OCI-LY3 (cell line): ENCODE measurements around the gene RMND5B.

Experiments used
- H2AFZ ChIP-seq: fragments of 200-600, 300-600 bp; shearing (Covaris generic); 2 replicates; pipeline ENCODE4 v1.6.0; 2014; ENCODE audit warnings: antibody characterized with exemption, low read depth, low read length
- H3K27ac ChIP-seq: fragments of 200-600, 300-600 bp; sonication (generic); 2 replicates; pipeline ENCODE4 v1.5.1; 2014; ENCODE audit warnings: mild to moderate bottlenecking, low read length, moderate library complexity, mixed read lengths
- H3K27me3 ChIP-seq: fragments of 200-600, 300-600 bp; sonication (generic); 2 replicates; pipeline ENCODE4 v1.6.1; 2014; ENCODE audit warnings: low read depth, low read length, mixed read lengths
- H3K36me3 ChIP-seq: fragments of 200-600, 300-600 bp; sonication (generic); replicated peaks from 2 replicates; pipeline ENCODE3; 2014; ENCODE audit warnings: low read depth, low read length, mixed read lengths
- H3K4me1 ChIP-seq: fragments of 300-600, 200-600 bp; sonication (generic); 2 replicates; pipeline ENCODE4 v1.6.1; 2014; ENCODE audit warnings: low read length, mixed read lengths
- H3K4me2 ChIP-seq: fragments of 200-600, 300-600 bp; sonication (generic); 2 replicates; pipeline ENCODE4 v1.6.1; 2014; ENCODE audit warnings: low read length, mixed read lengths
- H3K4me3 ChIP-seq: fragments of 300-600, 200-600 bp; sonication (generic); 2 replicates; pipeline ENCODE4 v1.5.1; 2014; ENCODE audit warnings: antibody characterized with exemption, mild to moderate bottlenecking, low read length, moderate library complexity
- H3K79me2 ChIP-seq: fragments of 300-600, 200-600 bp; shearing (Covaris generic); 2 replicates; pipeline ENCODE4 v1.6.1; 2014; ENCODE audit warnings: mild to moderate bottlenecking, low read length, mixed read lengths
- H3K9ac ChIP-seq: fragments of 300-600, 200-600 bp; shearing (Covaris generic); 2 replicates; pipeline ENCODE4 v1.6.0; 2014; ENCODE audit warnings: mild to moderate bottlenecking, low read length, moderate library complexity
- H3K9me3 ChIP-seq: fragments of 200-600, 300-600 bp; shearing (Covaris generic); 2 replicates; pipeline ENCODE4 v1.6.1; 2014; ENCODE audit warnings: low read length, mixed read lengths; ENCODE audit not compliant: insufficient read depth
- H4K20me1 ChIP-seq: fragments of 200-600, 300-600 bp; sonication (generic); 2 replicates; pipeline ENCODE4 v1.6.1; 2016; ENCODE audit warnings: low read length, mixed read lengths; ENCODE audit not compliant: insufficient read depth
- EZH2phosphoT487 ChIP-seq: fragments of 200-600 bp; shearing (Covaris generic); IDR thresholded peaks from 2 replicates; pipeline ENCODE4 v1.6.1; 2018; ENCODE audit warnings: antibody characterized with exemption, mixed run types, low read depth
- TF ChIP-seq, protein P1 (sequence below): fragments of 200-600, 300-600 bp; sonication (generic); IDR thresholded peaks from 2 replicates; pipeline ENCODE4 v1.5.1; 2014; ENCODE audit warnings: antibody characterized with exemption, low read length, low read depth

RMND5B gene

DNA sequence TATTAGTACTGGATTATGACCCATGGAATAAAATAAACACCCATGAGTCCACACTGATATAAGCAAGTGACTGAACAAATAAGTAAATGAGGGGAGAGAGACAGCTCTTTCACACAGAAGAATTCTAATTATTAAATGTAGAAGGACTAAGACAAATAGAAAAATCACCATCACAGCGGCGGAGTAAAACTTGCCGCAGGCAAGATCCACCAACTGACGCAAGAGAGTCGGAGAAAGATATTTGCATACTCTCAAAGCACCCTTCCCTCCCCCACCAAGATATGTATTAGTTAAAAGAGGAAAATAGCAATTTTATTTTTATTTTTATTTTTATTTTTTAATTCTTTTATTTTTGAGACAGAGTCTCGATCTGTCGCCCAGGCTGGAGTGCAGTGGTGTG is 32.1 kb upstream of the RMND5B start:
- Histone ChIP-seq H2AFZ (no peak overlapping the region), H3K9ac (no peak overlapping the region)

DNA sequence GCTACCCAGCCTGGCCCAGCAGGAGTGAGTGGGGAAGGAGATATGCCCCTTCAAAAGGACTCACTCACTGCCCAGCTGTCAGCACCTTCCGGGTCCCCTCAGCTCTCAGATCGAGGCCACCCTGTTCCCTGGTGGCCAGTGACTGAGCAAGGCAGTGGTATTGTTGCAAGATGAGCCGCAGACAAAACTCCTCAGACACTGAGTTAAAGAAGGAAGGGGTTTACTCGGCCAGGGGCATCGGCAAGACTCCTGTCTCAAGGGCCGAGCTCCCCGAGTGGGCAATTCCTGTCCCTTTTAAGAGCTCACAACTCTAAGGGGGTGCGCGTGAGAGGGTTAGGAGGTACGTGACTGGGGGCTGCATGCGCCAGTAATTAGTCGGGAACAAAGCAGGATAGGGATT is 27.2 kb upstream of the RMND5B start:
- no peaks in the 10 kb centered on the region for H3K79me2 ChIP-seq
- peaks cover 18% of the 10 kb centered on the region for H3K4me1 ChIP-seq
- no peak overlapping the region for H2AFZ ChIP-seq
- no peaks in the 10 kb centered on the region for H4K20me1 ChIP-seq
- H3K36me3 ChIP-seq = no peaks in the 10 kb centered on the region
- no peak overlapping the region for H3K4me3 ChIP-seq
- H3K9me3 ChIP-seq = no peaks in the 10 kb centered on the region
- H3K27ac ChIP-seq = no peak overlapping the region
- H3K4me2 ChIP-seq = no peak overlapping the region
- no peak overlapping the region for H3K9ac ChIP-seq
- TF ChIP-seq, protein P1, sequence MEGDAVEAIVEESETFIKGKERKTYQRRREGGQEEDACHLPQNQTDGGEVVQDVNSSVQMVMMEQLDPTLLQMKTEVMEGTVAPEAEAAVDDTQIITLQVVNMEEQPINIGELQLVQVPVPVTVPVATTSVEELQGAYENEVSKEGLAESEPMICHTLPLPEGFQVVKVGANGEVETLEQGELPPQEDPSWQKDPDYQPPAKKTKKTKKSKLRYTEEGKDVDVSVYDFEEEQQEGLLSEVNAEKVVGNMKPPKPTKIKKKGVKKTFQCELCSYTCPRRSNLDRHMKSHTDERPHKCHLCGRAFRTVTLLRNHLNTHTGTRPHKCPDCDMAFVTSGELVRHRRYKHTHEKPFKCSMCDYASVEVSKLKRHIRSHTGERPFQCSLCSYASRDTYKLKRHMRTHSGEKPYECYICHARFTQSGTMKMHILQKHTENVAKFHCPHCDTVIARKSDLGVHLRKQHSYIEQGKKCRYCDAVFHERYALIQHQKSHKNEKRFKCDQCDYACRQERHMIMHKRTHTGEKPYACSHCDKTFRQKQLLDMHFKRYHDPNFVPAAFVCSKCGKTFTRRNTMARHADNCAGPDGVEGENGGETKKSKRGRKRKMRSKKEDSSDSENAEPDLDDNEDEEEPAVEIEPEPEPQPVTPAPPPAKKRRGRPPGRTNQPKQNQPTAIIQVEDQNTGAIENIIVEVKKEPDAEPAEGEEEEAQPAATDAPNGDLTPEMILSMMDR = no peak
- no peak for TF ChIP-seq EZH2phosphoT487
- H3K27me3 ChIP-seq = no peaks in the 10 kb centered on the region

More for the DNA sequence above, 32.1 kb upstream of the RMND5B start:
- TF ChIP-seq, protein P1 = no peak
- no peak for TF ChIP-seq EZH2phosphoT487
- Histone ChIP-seq H3K79me2 (no peaks in the 10 kb centered on the region), H3K9me3 (no peaks in the 10 kb centered on the region), H3K27ac (no peak overlapping the region), H3K27me3 (no peaks in the 10 kb centered on the region), H3K36me3 (no peaks in the 10 kb centered on the region), H4K20me1 (no peaks in the 10 kb centered on the region), H3K4me2 (no peak overlapping the region), H3K4me1 (no peaks in the 10 kb centered on the region), H3K4me3 (no peak overlapping the region)

DNA sequence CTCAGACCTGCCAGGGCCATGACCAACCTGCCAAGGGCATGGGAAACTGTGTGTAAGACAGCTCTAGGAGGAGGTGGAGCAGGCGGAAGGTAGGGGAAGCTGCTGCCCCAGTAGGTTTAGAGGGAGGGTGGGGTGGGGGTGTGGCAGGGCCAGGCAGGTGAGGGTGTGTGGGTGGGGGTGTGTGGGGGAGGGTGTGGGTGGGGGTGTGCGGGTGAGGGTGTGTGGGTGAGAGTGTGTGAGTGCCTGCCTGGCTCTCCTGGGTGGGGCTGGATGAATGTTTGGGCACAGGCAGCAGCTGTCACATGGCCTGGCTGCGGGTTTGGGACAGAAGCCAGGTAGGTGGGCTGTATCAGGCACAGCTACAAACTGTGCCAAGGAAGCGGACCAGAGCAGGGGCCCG is 26.3 kb upstream of the RMND5B start:
- Histone ChIP-seq H2AFZ (no peak overlapping the region), H3K27me3 (no peaks in the 10 kb centered on the region), H3K4me1 (peaks cover 25% of the 10 kb centered on the region), H4K20me1 (no peaks in the 10 kb centered on the region), H3K79me2 (no peaks in the 10 kb centered on the region), H3K4me2 (no peak overlapping the region), H3K27ac (no peak overlapping the region), H3K36me3 (no peaks in the 10 kb centered on the region), H3K9ac (no peak overlapping the region), H3K9me3 (no peaks in the 10 kb centered on the region), H3K4me3 (no peak overlapping the region)
- no peak for TF ChIP-seq EZH2phosphoT487
- TF ChIP-seq, protein P1 = no peak

DNA sequence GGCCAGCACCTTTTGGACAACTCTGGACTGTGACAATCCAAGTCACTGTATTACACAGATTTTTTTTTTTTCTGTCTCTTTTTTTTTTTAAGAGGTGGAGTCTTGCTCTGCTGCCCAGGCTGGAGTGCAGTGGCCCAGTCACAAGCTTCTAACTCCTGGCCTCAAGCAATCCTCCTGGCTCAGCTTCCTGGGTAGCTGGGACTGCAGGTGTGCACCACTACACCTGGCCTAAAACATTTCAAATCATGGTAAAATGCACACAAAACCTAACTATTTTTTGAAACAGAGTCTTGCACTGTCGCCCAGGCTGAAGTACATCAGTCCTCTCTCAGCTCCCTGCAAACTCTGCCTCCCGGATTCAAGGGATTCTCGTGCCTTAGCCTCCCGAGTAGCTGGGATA is 24.7 kb upstream of the RMND5B start:
- no peaks in the 10 kb centered on the region for H4K20me1 ChIP-seq
- no peaks in the 10 kb centered on the region for H3K9me3 ChIP-seq
- no peaks in the 10 kb centered on the region for H3K79me2 ChIP-seq
- H2AFZ ChIP-seq = peak overlapping the region; percentile 97; the same call in 1 of the 2 replicates
- H3K27me3 ChIP-seq = no peaks in the 10 kb centered on the region; the same call in 1 of the 2 replicates
- H3K36me3 ChIP-seq = no peaks in the 10 kb centered on the region
- H3K4me1 ChIP-seq = peaks cover 25% of the 10 kb centered on the region
- H3K4me3 ChIP-seq = no peak overlapping the region
- TF ChIP-seq, protein P1 = no peak
- no peak for TF ChIP-seq EZH2phosphoT487
- H3K27ac ChIP-seq = no peak overlapping the region
- peak overlapping the region; percentile 80 for H3K4me2 ChIP-seq
- H3K9ac ChIP-seq = no peak overlapping the region
